KMS-11 (cell line): ENCODE results near the gene KCP.

ENCODE experiments used
- H2AFZ ChIP-seq: fragments of 200-600 bp; sonication (generic); 2 replicates; pipeline ENCODE4 v1.6.1; 2016; ENCODE audit warnings: antibody characterized with exemption, mixed run types, low read depth
- H3K27ac ChIP-seq: fragments of 200-600 bp; sonication (generic); 2 replicates; pipeline ENCODE4 v1.6.1; 2016; ENCODE audit warnings: mild to moderate bottlenecking, mixed run types
- H3K27me3 ChIP-seq: fragments of 200-600 bp; sonication (generic); 2 replicates; pipeline ENCODE4 v1.6.1; 2017; ENCODE audit warnings: mild to moderate bottlenecking, low read depth, mixed run types, moderate library complexity; ENCODE audit not compliant: insufficient read depth
- H3K36me3 ChIP-seq: fragments of 200-600 bp; sonication (generic); 2 replicates; pipeline ENCODE4 v1.6.1; 2017; ENCODE audit warnings: mild to moderate bottlenecking, mixed run types; ENCODE audit not compliant: insufficient read depth
- H3K4me1 ChIP-seq: fragments of 200-600 bp; sonication (generic); 2 replicates; pipeline ENCODE4 v1.6.1; 2016; ENCODE audit warnings: mild to moderate bottlenecking, low read depth, mixed run types; ENCODE audit not compliant: poor library complexity, severe bottlenecking
- H3K4me2 ChIP-seq: fragments of 200-600 bp; sonication (generic); 2 replicates; pipeline ENCODE4 v1.7.0; 2016; ENCODE audit warnings: mild to moderate bottlenecking, mixed run types
- H3K4me3 ChIP-seq: fragments of 200-600 bp; sonication (generic); IDR thresholded peaks from 2 replicates; pipeline ENCODE4 v1.6.1; 2017; ENCODE audit warnings: low read depth, low read length, mixed read lengths; ENCODE audit not compliant: insufficient read depth
- H3K79me2 ChIP-seq: fragments of 200-600 bp; sonication (generic); 2 replicates; pipeline ENCODE4 v1.6.1; 2016; ENCODE audit warnings: low read depth, mixed run types; ENCODE audit not compliant: insufficient read depth
- H3K9ac ChIP-seq: fragments of 200-600 bp; sonication (generic); 2 replicates; pipeline ENCODE4 v1.6.1; 2016; ENCODE audit warnings: mild to moderate bottlenecking, mixed run types
- H4K20me1 ChIP-seq: fragments of 200-600 bp; sonication (generic); 2 replicates; pipeline ENCODE4 v1.6.1; 2016; ENCODE audit warnings: mild to moderate bottlenecking, mixed run types; ENCODE audit not compliant: insufficient read depth
- TF ChIP-seq, protein P1 (sequence below): fragments of 200-600 bp; sonication (generic); conservative IDR thresholded peaks from 2 replicates; pipeline ENCODE4 v1.6.1; 2017; ENCODE audit warnings: low read depth, mild to moderate bottlenecking, antibody characterized with exemption, low read length, moderate library complexity, mixed read lengths

KCP gene

GRCh38 chr7:128906766-128907559 lies 3.5 kb downstream of the KCP start:
- Histone ChIP-seq H3K4me3 (no peak overlapping the region), H2AFZ (no peak overlapping the region), H3K27ac (no peak overlapping the region), H3K9ac (no peak overlapping the region), H3K79me2 (no peaks in the 10 kb centered on the region), H4K20me1 (no peaks in the 10 kb centered on the region), H3K4me2 (no peak overlapping the region), H3K27me3 (peaks cover 18% of the 10 kb centered on the region; the same call in 1 of the 2 replicates), H3K4me1 (peaks cover 8% of the 10 kb centered on the region), H3K36me3 (no peaks in the 10 kb centered on the region)
- TF ChIP-seq, protein P1, sequence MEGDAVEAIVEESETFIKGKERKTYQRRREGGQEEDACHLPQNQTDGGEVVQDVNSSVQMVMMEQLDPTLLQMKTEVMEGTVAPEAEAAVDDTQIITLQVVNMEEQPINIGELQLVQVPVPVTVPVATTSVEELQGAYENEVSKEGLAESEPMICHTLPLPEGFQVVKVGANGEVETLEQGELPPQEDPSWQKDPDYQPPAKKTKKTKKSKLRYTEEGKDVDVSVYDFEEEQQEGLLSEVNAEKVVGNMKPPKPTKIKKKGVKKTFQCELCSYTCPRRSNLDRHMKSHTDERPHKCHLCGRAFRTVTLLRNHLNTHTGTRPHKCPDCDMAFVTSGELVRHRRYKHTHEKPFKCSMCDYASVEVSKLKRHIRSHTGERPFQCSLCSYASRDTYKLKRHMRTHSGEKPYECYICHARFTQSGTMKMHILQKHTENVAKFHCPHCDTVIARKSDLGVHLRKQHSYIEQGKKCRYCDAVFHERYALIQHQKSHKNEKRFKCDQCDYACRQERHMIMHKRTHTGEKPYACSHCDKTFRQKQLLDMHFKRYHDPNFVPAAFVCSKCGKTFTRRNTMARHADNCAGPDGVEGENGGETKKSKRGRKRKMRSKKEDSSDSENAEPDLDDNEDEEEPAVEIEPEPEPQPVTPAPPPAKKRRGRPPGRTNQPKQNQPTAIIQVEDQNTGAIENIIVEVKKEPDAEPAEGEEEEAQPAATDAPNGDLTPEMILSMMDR: no peak

DNA sequence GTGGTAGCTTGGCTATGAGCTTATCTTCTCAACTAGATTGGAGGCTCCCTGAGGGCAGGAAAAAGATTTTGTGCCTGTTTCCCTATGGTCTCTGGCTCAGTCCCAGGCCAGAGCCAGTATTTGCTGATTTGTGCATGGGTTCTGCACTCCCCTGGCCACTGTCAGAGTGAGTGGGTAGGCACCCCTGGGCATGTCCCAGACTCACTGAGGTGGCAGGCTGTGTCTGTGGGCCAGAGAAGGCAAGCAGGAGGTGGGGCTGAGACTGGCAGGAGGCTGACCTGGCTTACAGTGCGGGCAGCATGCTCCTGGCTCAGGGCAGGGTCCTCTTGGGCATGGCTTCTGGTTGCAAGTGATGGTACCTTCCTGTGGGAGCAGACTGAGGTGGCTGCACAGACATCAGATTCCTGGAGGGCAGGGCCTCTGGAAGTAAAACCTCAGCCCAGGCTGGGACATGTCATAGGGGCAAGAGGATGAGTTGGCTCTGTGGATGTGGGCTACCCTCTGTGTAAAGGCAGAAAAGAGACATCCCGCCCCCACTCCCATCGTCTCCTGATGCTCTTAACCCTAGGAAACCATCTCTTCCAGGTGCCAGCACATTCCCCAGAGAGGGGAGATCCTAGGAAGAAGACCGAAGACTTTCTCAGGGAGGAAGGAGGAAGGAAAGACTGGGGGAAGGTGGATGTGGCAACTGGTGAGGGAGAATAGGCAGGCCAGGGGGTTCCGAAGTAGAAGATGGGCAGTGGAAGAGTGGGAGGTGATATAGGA lies 4.3 kb downstream of the KCP start:
- no peaks in the 10 kb centered on the region for H3K79me2 ChIP-seq
- no peak overlapping the region for H3K4me2 ChIP-seq
- H3K36me3 ChIP-seq: no peaks in the 10 kb centered on the region
- TF ChIP-seq, protein P1: no peak
- H3K4me3 ChIP-seq: no peak overlapping the region
- H3K4me1 ChIP-seq: peaks cover 8% of the 10 kb centered on the region
- no peaks in the 10 kb centered on the region for H4K20me1 ChIP-seq
- no peak overlapping the region for H3K9ac ChIP-seq
- no peak overlapping the region for H2AFZ ChIP-seq
- H3K27ac ChIP-seq: no peak overlapping the region
- H3K27me3 ChIP-seq: peaks cover 14% of the 10 kb centered on the region; the same call in 1 of the 2 replicates

DNA sequence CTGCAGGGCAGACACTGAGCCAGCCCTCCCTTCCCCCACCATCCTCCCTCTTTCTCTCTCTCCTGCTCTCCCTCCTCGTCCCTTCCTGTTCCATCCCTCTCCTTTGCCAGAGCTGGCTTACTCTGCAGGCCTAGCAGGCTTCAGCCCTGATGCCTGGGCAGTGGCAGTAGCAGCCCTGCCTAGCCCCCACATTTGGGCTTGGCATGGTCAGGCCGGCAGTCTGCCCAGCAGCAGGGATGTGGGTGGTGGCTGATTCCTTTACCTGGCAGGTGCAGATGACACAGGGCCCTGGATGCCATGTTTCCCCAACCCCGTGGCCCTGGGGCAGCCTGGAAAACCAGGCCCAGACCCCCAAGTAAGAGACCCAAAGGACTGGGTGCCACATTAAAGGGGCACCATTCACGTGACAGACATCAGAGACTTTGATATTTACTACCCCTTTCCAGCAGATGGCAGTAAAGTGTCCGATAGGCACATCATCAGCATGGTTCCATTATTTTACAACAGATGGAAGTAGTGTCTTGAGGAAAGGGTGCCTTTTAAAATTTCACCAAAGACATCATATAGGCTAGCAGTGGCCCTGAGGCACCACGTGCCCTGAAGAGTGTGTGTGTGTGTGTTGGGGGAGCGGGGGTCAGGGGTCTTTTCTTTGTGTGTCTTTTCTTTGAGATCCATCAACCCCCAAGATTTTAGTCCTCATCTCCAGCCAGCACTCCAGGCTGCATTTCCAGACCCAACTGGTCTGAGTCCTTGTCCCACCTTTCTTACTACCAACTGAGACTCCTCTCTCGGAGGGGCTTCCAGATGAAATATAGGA lies 5.9 kb downstream of the KCP start:
- no peak overlapping the region for H3K4me2 ChIP-seq
- no peaks in the 10 kb centered on the region for H3K36me3 ChIP-seq
- peaks cover 8% of the 10 kb centered on the region for H3K4me1 ChIP-seq
- H3K27ac ChIP-seq: no peak overlapping the region
- H2AFZ ChIP-seq: peak overlapping the region; percentile 81
- H3K4me3 ChIP-seq: no peak overlapping the region
- TF ChIP-seq, protein P1: peak; percentile 96
- no peak overlapping the region for H3K9ac ChIP-seq
- H3K79me2 ChIP-seq: no peaks in the 10 kb centered on the region
- H4K20me1 ChIP-seq: no peaks in the 10 kb centered on the region
- H3K27me3 ChIP-seq: peaks cover 8% of the 10 kb centered on the region; the same call in 1 of the 2 replicates

DNA sequence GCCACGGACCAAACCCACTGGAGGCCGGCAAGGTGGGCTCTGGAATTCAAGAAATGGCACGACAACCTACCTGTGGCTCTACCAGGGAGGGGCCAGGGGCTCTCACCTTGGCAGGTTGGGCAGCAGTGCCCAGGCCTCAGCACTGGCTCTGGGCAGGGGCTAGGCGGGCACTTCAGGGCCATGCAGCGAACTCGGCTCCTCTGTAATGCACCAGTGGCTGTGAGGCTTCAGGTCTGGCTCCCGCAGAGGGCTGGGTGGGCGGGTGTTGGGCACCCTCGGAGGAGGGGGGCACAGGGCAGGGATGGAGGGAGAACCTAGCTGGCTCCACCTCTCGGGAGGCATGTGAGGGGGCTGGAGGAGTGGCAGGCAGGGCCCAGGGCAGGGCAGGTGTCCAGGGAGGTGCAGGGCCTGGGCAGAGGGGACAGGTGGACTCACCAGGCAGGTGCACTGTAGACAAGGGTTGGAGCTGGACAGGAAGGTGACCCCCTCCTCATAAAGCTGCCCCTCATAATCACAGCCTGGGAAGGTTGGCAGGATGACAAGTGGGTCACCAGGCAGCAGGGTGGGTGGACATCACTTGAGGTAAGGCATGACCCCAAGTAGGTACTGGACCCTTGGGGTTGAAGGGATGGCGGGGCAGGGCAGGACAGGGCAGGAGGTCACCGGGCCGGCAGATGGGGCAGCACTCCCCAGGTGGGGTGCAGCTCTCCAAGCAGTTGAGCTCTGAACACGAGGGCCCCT lies 6.7 kb downstream of the KCP start:
- no peaks in the 10 kb centered on the region for H4K20me1 ChIP-seq
- no peak overlapping the region for H3K4me2 ChIP-seq
- peaks cover 3% of the 10 kb centered on the region; the same call in 1 of the 2 replicates for H3K27me3 ChIP-seq

More for the DNA sequence above, 6.7 kb downstream of the KCP start:
- Histone ChIP-seq H3K79me2 (no peaks in the 10 kb centered on the region), H3K36me3 (no peaks in the 10 kb centered on the region), H2AFZ (peak overlapping the region; percentile 81; the same call in 1 of the 2 replicates), H3K27ac (no peak overlapping the region), H3K4me3 (no peak overlapping the region), H3K4me1 (peaks cover 8% of the 10 kb centered on the region), H3K9ac (no peak overlapping the region)
- TF ChIP-seq, protein P1: no peak
